Psoas muscle (tissue), 8 donors: ENCODE data around the gene OR2H1. TPM values are rescaled to one million over a fixed set of nuclear protein-coding genes. Genes with fewer than 3 reads are reported as not detected.

Source experiments
- ATAC-seq, 4 donors: fragments of 200-7000 bp; cut with Tn5 transposase; one replicate each; pipeline ENCODE4 v1.9.1; 2020; ENCODE audit warnings: moderate library complexity in 3 of 4, mild to moderate bottlenecking in 2 of 4
- DNase-seq, 2 donors: peaks; one replicate each; pipeline ENCODE4 v3.0.0-alpha.2; 2020
- H3K27ac ChIP-seq: fragments of 200-600 bp; one replicate; pipeline ENCODE4 v1.8.0; 2022
- H3K27me3 ChIP-seq, 3 donors: fragments of 200-600 bp in 1 of 3; one replicate each; pipeline versions ENCODE4 v1.6.1 to v1.8.0; 2013 to 2022; ENCODE audit warnings: low read length in 2 of 3, mild to moderate bottlenecking in 2 of 3, moderate library complexity in 1 of 3; ENCODE audit not compliant: insufficient read depth in 3 of 3
- H3K36me3 ChIP-seq, 2 donors: fragments of 200-600 bp in 1 of 2; one replicate each; pipeline versions ENCODE4 v1.6.1 to v1.8.0; 2013 to 2022; ENCODE audit warnings: low read depth in 1 of 2, mild to moderate bottlenecking in 1 of 2, moderate library complexity in 1 of 2; ENCODE audit not compliant: insufficient read depth in 1 of 2
- H3K4me1 ChIP-seq: fragments of 200-600 bp; one replicate; pipeline ENCODE4 v1.8.0; 2022
- H3K4me3 ChIP-seq: fragments of 200-600 bp; one replicate; pipeline ENCODE4 v1.8.0; 2022; ENCODE audit warnings: mild to moderate bottlenecking
- H3K9me3 ChIP-seq: fragments of 200-600 bp; one replicate; pipeline ENCODE4 v1.8.0; 2022
- CTCF ChIP-seq: fragments of 200-600 bp; IDR thresholded peaks from one replicate; pipeline ENCODE4 v1.8.0; 2022; ENCODE audit warnings: antibody characterized with exemption
- WGBS, 3 donors: extraction: QIAGEN DNeasy Blood & Tissue Kit; methylation state at CpG; one replicate each; pipeline versions ENCODE4 v1.1.6 to v1.1.7; 2013; 5-methylcytosine and 5-hydroxymethylcytosine counted together
- intact Hi-C, 2 donors: fragments of 100-400 bp; cut with DNase I; formaldehyde crosslinking; loops; one replicate each; pipeline versions ENCODE4 v1.11.0 to v1.14.2; 2022
- polyA plus RNA-seq, 3 donors: library from polyadenylated mRNA; stranded (reverse); fragments of 200-250 nt; gene quantifications; one replicate each; pipeline ENCODE4 v1.2.3, GENCODE V29; 2013
- total RNA-seq, 4 donors: library from RNA; stranded (reverse); fragmentation: NEBNext Ultra II Directional in 2 of 4; extraction: Animal tissue kit (Norgen Biotek cat#: 25700) in 2 of 4; gene quantifications; one replicate each; pipeline versions ENCODE4 v1.2.1 to v1.2.4, GENCODE V29; 2021 to 2023
- donor health status: healthy with polysubstance abuse.
- donor health status: DM: no; HTN: no; CAD: no; lungs with moderate emphysema.
- donor health status: Bipolar disorder and iron deficiency.
- donor health status: healthy.
- donor health status: DM: yes; HTN: yes; CAD: no.
- donor health status: DM: no; HTN: no; CAD: no.
- donor health status: DM: no; HTN: no; CAD: no.
- donor health status: DM: yes; HTN: yes; CAD: no.

The OR2H1 gene
- total and polyA plus RNA-seq, 7 donors = 0.10 TPM; not detected in 6

GRCh38 chr6:29462022-29462421 is 5.1 kb downstream of the OR2H1 start:
- 68 to 74% (median 73%) methylated on average over 6 of the region's 6 CpGs for WGBS, 3 donors
- ATAC-seq (no peak), DNase-seq (no peak)
- H3K4me1 ChIP-seq = no peaks in the 10 kb centered on the region
- no peaks in the 10 kb centered on the region for H3K9me3 ChIP-seq
- H3K27ac ChIP-seq = no peak overlapping the region
- no peak for TF ChIP-seq CTCF
- no peaks in the 10 kb centered on the region for H3K27me3 ChIP-seq
- H3K36me3 ChIP-seq = no peaks in the 10 kb centered on the region
- intact Hi-C loops = no loop called here
- no peak overlapping the region for H3K4me3 ChIP-seq

- ATAC-seq (no peak), DNase-seq (no peak)
- Histone ChIP-seq H3K36me3 (no peaks in the 10 kb centered on the region), H3K9me3 (no peaks in the 10 kb centered on the region), H3K27me3 (no peaks in the 10 kb centered on the region), H3K4me3 (no peak overlapping the region), H3K4me1 (no peaks in the 10 kb centered on the region), H3K27ac (no peak overlapping the region)
- no peak for TF ChIP-seq CTCF
- WGBS, 3 donors = 72 to 85% (median 84%) methylated on average over 2 of the region's 2 CpGs
- intact Hi-C loops = no loop called here
These were observed 8.3 kb downstream of the OR2H1 start for GRCh38 chr6:29465279-29465678.

- H3K4me3 ChIP-seq = no peak overlapping the region
- 66 to 82% (median 75%) methylated on average over 2 of the region's 2 CpGs for WGBS, 3 donors
- DNase-seq = no peak
- H3K27me3 ChIP-seq = no peaks in the 10 kb centered on the region
- no peaks in the 10 kb centered on the region for H3K36me3 ChIP-seq
- ATAC-seq = no peak
- no peak for TF ChIP-seq CTCF
- H3K4me1 ChIP-seq = no peaks in the 10 kb centered on the region
- intact Hi-C loops = no loop called here
- H3K9me3 ChIP-seq = no peaks in the 10 kb centered on the region
- no peak overlapping the region for H3K27ac ChIP-seq
These were observed 8.8 kb downstream of the OR2H1 start for GRCh38 chr6:29465801-29466200.

- Histone ChIP-seq H3K9me3 (no peaks in the 10 kb centered on the region), H3K4me3 (no peak overlapping the region), H3K36me3 (no peaks in the 10 kb centered on the region), H3K27ac (no peak overlapping the region), H3K4me1 (no peaks in the 10 kb centered on the region), H3K27me3 (no peaks in the 10 kb centered on the region)
- no peak for ATAC-seq
- no peak for TF ChIP-seq CTCF
- DNase-seq = no peak
- intact Hi-C loops = no loop called here
- WGBS, 3 donors = 57 to 69% (median 61%) methylated on average over 6 of the region's 6 CpGs
These were observed 9.3 kb downstream of the OR2H1 start for GRCh38 chr6:29466241-29466640.

GRCh38 chr6:29474996-29475395 is 18.0 kb downstream of the OR2H1 start:
- no peak for DNase-seq
- H3K4me3 ChIP-seq = no peak overlapping the region
- no peak for TF ChIP-seq CTCF
- no peaks in the 10 kb centered on the region for H3K9me3 ChIP-seq
- intact Hi-C loops = no loop called here
- WGBS, 3 donors = 34 to 63% (median 50%) methylated on average over 2 of the region's 2 CpGs
- no peaks in the 10 kb centered on the region for H3K4me1 ChIP-seq
- no peaks in the 10 kb centered on the region for H3K36me3 ChIP-seq
- ATAC-seq = no peak
- H3K27ac ChIP-seq = no peak overlapping the region
- no peaks in the 10 kb centered on the region for H3K27me3 ChIP-seq
